Ovary (tissue), 9 donors: ENCODE data around the gene NAV2. TPM values are rescaled to one million over a fixed set of nuclear protein-coding genes. Genes with fewer than 3 reads are reported as not detected.

Source experiments
- DNase-seq, 5 donors: peaks; one replicate each; pipeline ENCODE4 v3.0.0-alpha.2; 2019 to 2020
- H3K27ac ChIP-seq, 2 donors: fragments of 200-600 bp; one replicate each; pipeline versions ENCODE4 v1.5.1 to v1.8.0; 2019 to 2022
- H3K27me3 ChIP-seq: fragments of 200-600 bp; one replicate; pipeline ENCODE4 v1.8.0; 2022
- H3K36me3 ChIP-seq: fragments of 200-600 bp; sonication (generic); one replicate; pipeline ENCODE4 v1.5.1; 2019
- H3K4me1 ChIP-seq: one replicate; pipeline ENCODE4 v1.8.1; 2013; ENCODE audit warnings: mild to moderate bottlenecking, moderate library complexity; ENCODE audit not compliant: insufficient read depth
- H3K4me3 ChIP-seq: fragments of 200-600 bp; sonication (generic); one replicate; pipeline ENCODE4 v1.5.1; 2017
- H3K9me3 ChIP-seq, 2 donors: fragments of 200-600 bp in 1 of 2; sonication (generic) in 1 of 2; one replicate each; pipeline versions ENCODE4 v1.5.1 to v1.8.1; 2013 to 2019; ENCODE audit warnings: mild to moderate bottlenecking in 1 of 2, moderate library complexity in 1 of 2
- CTCF ChIP-seq, 3 donors: fragments of 450-650 bp in 2 of 3; fragments of 200-600 bp in 1 of 3; IDR thresholded peaks; one replicate each; pipeline versions ENCODE4 v1.5.1 to v1.8.0; 2016 to 2022; ENCODE audit warnings: antibody characterized with exemption in 3 of 3, mild to moderate bottlenecking in 1 of 3
- EP300 ChIP-seq: sonication (generic); formaldehyde crosslinking; IDR thresholded peaks from one replicate; pipeline ENCODE4 v1.6.1; 2017; ENCODE audit warnings: antibody characterized with exemption
- POLR2A ChIP-seq: fragments of 450-650 bp; IDR thresholded peaks from one replicate; pipeline ENCODE4 v1.6.1; 2017; ENCODE audit warnings: antibody characterized with exemption, mild to moderate bottlenecking, moderate library complexity
- WGBS, 3 donors: extraction: QIAGEN DNeasy Blood & Tissue Kit in 1 of 3; methylation state at CpG; one replicate each; pipeline versions ENCODE4 v1.1.5 to v1.1.7; 2013 to 2017; 5-methylcytosine and 5-hydroxymethylcytosine counted together
- intact Hi-C, 4 donors: fragments of 100-400 bp; cut with DNase I; formaldehyde crosslinking; loops; one replicate each; pipeline versions ENCODE4 v1.11.0 to v1.15.1; 2022 to 2023
- polyA plus RNA-seq, 2 donors: library from polyadenylated mRNA; stranded (reverse); fragments of 200-250 nt in 1 of 2; fragments of 350-450 nt in 1 of 2; fragmentation: Illumina TruSeq in 1 of 2; extraction: RNeasy Lipid Tissue Mini Kit (QIAGEN cat#74804) in 1 of 2; gene quantifications; one replicate each; pipeline ENCODE4 v1.2.3, GENCODE V29; 2013 to 2014
- total RNA-seq, 7 donors: library from RNA; depleted of rRNA in 2 of 7; stranded (reverse); fragments of >200 nt in 2 of 7; fragmentation: NEBNext Ultra II Directional in 3 of 7; extraction: Animal tissue kit (Norgen Biotek cat#: 25700) in 3 of 7; gene quantifications; one replicate each; pipeline versions ENCODE4 v1.1.0 to v1.2.4, GENCODE V29; 2016 to 2023
- donor health status: DM: no; HTN: no; CAD: no; lungs with moderate emphysema.
- donor health status: DM: no; HTN: no; CAD: no.
- donor health status: Bipolar disorder and iron deficiency.
- donor health status: DM: yes; HTN: yes; CAD: no.
- donor health status: DM: no; HTN: no; CAD: no.
- donor health status: DM: yes; HTN: yes; CAD: no.

Gene NAV2
- total and polyA plus RNA-seq, 9 donors = 2.9 to 14.1 (median 7.8) TPM

GRCh38 chr11:19868871-19869270 lies 156.2 kb downstream of the NAV2 start:
- no peak for DNase-seq
- Histone ChIP-seq H3K27ac (no peak overlapping the region), H3K4me3 (no peak overlapping the region), H3K36me3 (no peaks in the 10 kb centered on the region), H3K4me1 (peaks cover 11% of the 10 kb centered on the region), H3K27me3 (no peaks in the 10 kb centered on the region), H3K9me3 (no peaks in the 10 kb centered on the region)
- 82 to 95% (median 93%) methylated on average over 2 of the region's 2 CpGs for WGBS, 3 donors
- TF ChIP-seq EP300 (no peak), CTCF (IDR thresholded peaks at IDR 0.05) (no peak), POLR2A (no peak)
- intact Hi-C loops = no loop called here

DNA sequence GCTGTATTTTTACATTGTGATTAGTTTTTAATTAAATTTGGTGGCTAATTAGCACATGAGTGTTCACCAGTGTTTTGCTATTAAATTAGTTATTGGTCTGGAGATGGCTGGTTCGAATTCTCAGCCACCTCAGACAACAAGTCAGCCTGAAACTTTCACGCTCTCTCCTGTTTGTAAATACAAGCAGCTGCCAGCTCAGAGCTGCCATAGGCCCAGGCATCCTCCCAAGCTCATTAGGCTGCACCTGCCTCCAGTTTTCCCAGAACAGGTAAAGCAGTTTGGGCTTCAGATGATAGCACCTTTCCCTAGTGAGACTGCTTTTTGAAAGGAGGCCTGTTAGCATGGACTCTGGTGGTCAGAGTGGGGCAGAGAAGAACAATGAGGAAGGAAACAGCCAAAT lies 156.8 kb downstream of the NAV2 start:
- intact Hi-C loops = no loop called here
- no peaks in the 10 kb centered on the region for H3K27me3 ChIP-seq
- peaks cover 7% of the 10 kb centered on the region for H3K4me1 ChIP-seq
- TF ChIP-seq POLR2A (no peak), CTCF (IDR thresholded peaks at IDR 0.05) (no peak), EP300 (no peak)
- DNase-seq = no peak
- no peaks in the 10 kb centered on the region for H3K9me3 ChIP-seq
- no peak overlapping the region for H3K27ac ChIP-seq
- 61 to 68% (median 67%) methylated on average over 2 of the region's 2 CpGs for WGBS, 3 donors
- no peaks in the 10 kb centered on the region for H3K36me3 ChIP-seq
- H3K4me3 ChIP-seq = no peak overlapping the region

DNA sequence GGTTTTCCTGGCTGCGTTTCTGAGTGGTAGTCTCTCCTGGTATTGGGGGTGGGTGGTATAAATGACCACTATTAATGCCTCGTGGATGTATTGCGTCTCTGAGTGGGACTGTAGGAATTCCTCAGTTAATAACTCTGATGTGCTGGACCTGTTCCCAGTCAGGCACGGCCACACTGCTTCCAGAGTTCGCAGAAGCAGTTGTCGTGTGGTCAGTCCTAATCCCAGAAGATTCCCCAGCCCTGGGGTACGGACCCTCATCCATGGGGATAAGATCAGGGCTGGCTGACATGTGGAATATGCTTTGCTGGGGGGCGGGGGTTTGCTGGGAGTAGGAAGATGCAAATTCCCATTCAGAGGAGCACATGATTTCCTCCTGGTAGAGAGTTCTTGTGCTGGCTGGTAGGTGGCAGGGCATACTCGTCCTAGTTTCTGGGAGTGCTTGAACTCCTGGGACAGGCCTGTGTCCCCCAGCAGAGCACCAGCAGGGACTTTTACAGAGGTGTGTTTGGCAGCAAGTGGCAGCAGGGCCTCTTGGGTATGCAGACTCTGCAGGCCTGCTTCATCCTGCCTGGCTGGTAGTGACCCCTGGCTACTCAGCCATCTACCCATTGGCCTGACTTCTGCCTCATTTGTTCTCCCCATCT lies 157.4 kb downstream of the NAV2 start:
- TF ChIP-seq CTCF (IDR thresholded peaks at IDR 0.05) = no peak
- no peak for TF ChIP-seq EP300
- no peak for TF ChIP-seq POLR2A
- H3K27ac ChIP-seq = no peak overlapping the region
- H3K4me1 ChIP-seq = peaks cover 2% of the 10 kb centered on the region
- no peaks in the 10 kb centered on the region for H3K9me3 ChIP-seq
- DNase-seq = no peak
- WGBS, 3 donors = 72 to 76% (median 72%) methylated on average over 9 of the region's 9 CpGs
- intact Hi-C loops = no loop called here
- H3K4me3 ChIP-seq = no peak overlapping the region
- no peaks in the 10 kb centered on the region for H3K27me3 ChIP-seq
- no peaks in the 10 kb centered on the region for H3K36me3 ChIP-seq

- intact Hi-C loops = no loop called here
- no peaks in the 10 kb centered on the region for H3K27me3 ChIP-seq
- no peaks in the 10 kb centered on the region for H3K36me3 ChIP-seq
- WGBS, 3 donors = 80 to 84% (median 81%) methylated on average over 8 of the region's 8 CpGs
- H3K27ac ChIP-seq = no peak overlapping the region
- DNase-seq = no peak
- no peaks in the 10 kb centered on the region for H3K9me3 ChIP-seq
- no peak overlapping the region for H3K4me3 ChIP-seq
- H3K4me1 ChIP-seq = peaks cover 1% of the 10 kb centered on the region
- no peak for TF ChIP-seq POLR2A
- TF ChIP-seq EP300 = no peak
- no peak for TF ChIP-seq CTCF (IDR thresholded peaks at IDR 0.05)
These were observed 158.9 kb downstream of the NAV2 start for GRCh38 chr11:19871531-19871930.
